ENCODE measurements around the gene CENPS.

GRCh38 chr1:10431070-10431730 is 967 bp downstream of the CENPS start:
- no peak for TF ChIP-seq KAT2B (IDR thresholded peaks at IDR 0.05; ENCODE audit: low read depth, low read length)
- TF ChIP-seq, protein P1, sequence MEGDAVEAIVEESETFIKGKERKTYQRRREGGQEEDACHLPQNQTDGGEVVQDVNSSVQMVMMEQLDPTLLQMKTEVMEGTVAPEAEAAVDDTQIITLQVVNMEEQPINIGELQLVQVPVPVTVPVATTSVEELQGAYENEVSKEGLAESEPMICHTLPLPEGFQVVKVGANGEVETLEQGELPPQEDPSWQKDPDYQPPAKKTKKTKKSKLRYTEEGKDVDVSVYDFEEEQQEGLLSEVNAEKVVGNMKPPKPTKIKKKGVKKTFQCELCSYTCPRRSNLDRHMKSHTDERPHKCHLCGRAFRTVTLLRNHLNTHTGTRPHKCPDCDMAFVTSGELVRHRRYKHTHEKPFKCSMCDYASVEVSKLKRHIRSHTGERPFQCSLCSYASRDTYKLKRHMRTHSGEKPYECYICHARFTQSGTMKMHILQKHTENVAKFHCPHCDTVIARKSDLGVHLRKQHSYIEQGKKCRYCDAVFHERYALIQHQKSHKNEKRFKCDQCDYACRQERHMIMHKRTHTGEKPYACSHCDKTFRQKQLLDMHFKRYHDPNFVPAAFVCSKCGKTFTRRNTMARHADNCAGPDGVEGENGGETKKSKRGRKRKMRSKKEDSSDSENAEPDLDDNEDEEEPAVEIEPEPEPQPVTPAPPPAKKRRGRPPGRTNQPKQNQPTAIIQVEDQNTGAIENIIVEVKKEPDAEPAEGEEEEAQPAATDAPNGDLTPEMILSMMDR (IDR thresholded peaks at IDR 0.05 in 2 of 3, conservative IDR thresholded peaks at IDR 0.05 in 1 of 3; ENCODE audit: insufficient read depth in 2 of 3, low read depth in 1 of 3, low read length in 3 of 3), result no peak
- no peak for TF ChIP-seq ATF2 (CRISPR knock-in tag; IDR thresholded peaks at IDR 0.05)
- no peak for TF ChIP-seq PHB2 (IDR thresholded peaks at IDR 0.05; ENCODE audit: low read depth)
- TF ChIP-seq, protein P2, sequence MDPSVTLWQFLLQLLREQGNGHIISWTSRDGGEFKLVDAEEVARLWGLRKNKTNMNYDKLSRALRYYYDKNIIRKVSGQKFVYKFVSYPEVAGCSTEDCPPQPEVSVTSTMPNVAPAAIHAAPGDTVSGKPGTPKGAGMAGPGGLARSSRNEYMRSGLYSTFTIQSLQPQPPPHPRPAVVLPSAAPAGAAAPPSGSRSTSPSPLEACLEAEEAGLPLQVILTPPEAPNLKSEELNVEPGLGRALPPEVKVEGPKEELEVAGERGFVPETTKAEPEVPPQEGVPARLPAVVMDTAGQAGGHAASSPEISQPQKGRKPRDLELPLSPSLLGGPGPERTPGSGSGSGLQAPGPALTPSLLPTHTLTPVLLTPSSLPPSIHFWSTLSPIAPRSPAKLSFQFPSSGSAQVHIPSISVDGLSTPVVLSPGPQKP (CRISPR knock-in tag; IDR thresholded peaks at IDR 0.05), result no peak
- no peak for TF ChIP-seq MED1 (CRISPR knock-in tag; IDR thresholded peaks at IDR 0.05; ENCODE audit: borderline replicate concordance)

Measured in K562 (cell line).